Inferior parietal cortex (tissue), 1 donor: ENCODE data around the gene ZFPL1.

Experiments used
- DNase-seq: peaks from one replicate; pipeline ENCODE4 v3.0.0-alpha.2; 2016; ENCODE audit errors: extremely low spot score

ZFPL1 gene

GRCh38 chr11:65083834-65084597, at the start of gene ZFPL1, which contains the start of gene CDCA5:
Gene ZFPL1 (plus strand): TSS chr11:65084222. CDS start chr11:65084699, 477 bp downstream.
Gene CDCA5 (minus strand): TSS chr11:65084040. CDS start chr11:65083978, 62 bp downstream.
- peak; percentile 98 for DNase-seq

GRCh38 chr11:65034423-65034822, 49.6 kb upstream of the ZFPL1 start:
- DNase-seq, result no peak

- no peak for DNase-seq
Observed at GRCh38 chr11:65035579-65035978, 48.4 kb upstream of the ZFPL1 start.

- peak; percentile 54 for DNase-seq
Observed at GRCh38 chr11:65036931-65037330, 47.1 kb upstream of the ZFPL1 start.

- DNase-seq, result no peak
Observed at GRCh38 chr11:65040520-65040846, 43.5 kb upstream of the ZFPL1 start.

- peak; percentile 90 for DNase-seq
Observed at GRCh38 chr11:65040847-65041622, 43.0 kb upstream of the ZFPL1 start, which contains the start of gene SAC3D1. Gene SAC3D1 (plus strand): TSS chr11:65041210. CDS start chr11:65041293, 83 bp downstream.

- DNase-seq, result no peak
Observed at GRCh38 chr11:65042891-65043290, 41.1 kb upstream of the ZFPL1 start.

GRCh38 chr11:65043881-65044501, 40.0 kb upstream of the ZFPL1 start:
- DNase-seq, result peak; percentile 5

- DNase-seq, result no peak
Observed at GRCh38 chr11:65045061-65045460, 39.0 kb upstream of the ZFPL1 start.

- no peak for DNase-seq
Observed at GRCh38 chr11:65045728-65046127, 38.3 kb upstream of the ZFPL1 start.

GRCh38 chr11:65047581-65048422, 36.2 kb upstream of the ZFPL1 start:
- DNase-seq, result no peak

GRCh38 chr11:65051398-65051858, 32.6 kb upstream of the ZFPL1 start:
- DNase-seq, result no peak

GRCh38 chr11:65053827-65054508, 30.1 kb upstream of the ZFPL1 start:
- no peak for DNase-seq

- no peak for DNase-seq
Observed at GRCh38 chr11:65055538-65055937, 28.5 kb upstream of the ZFPL1 start.

- DNase-seq, result no peak
Observed at GRCh38 chr11:65056999-65057398, 27.0 kb upstream of the ZFPL1 start.

- DNase-seq, result no peak
Observed at GRCh38 chr11:65057526-65057925, 26.5 kb upstream of the ZFPL1 start.

GRCh38 chr11:65058012-65058411, 26.0 kb upstream of the ZFPL1 start:
- no peak for DNase-seq

GRCh38 chr11:65058419-65059054, 25.5 kb upstream of the ZFPL1 start, which contains the start of gene NAALADL1:
Gene NAALADL1 (minus strand): TSS chr11:65058553. CDS start chr11:65058521, 32 bp downstream.
- no peak for DNase-seq

GRCh38 chr11:65059523-65059922, 24.5 kb upstream of the ZFPL1 start:
- no peak for DNase-seq
